Stimulated activated CD8-positive, alpha-beta memory T cell treated with anti-CD3 and anti-CD28 coated beads, Interleukin-7, amount 100 ng/mL, for 1 hour (primary cell): Measurements from ENCODE around the gene DIS3L2.
"Not testable (repeated sequence)": the region's sequence is repeated elsewhere in the genome, so short reads cannot be mapped to it uniquely, and the experiment has no call there.

Experiments
- DNase-seq, 2 donors: peaks; one replicate each; pipeline ENCODE4 v3.0.0-alpha.2; 2020; ENCODE audit warnings: low read depth in 2 of 2

The DIS3L2 gene

GRCh38 chr2:232348936-232349335 is 387.4 kb downstream of the DIS3L2 start:
- no peak for DNase-seq

GRCh38 chr2:232349546-232349945 is 388.0 kb downstream of the DIS3L2 start:
- no peak for DNase-seq

GRCh38 chr2:232349946-232350635 is 388.6 kb downstream of the DIS3L2 start:
- no peak for DNase-seq

GRCh38 chr2:232350804-232351685 is 389.5 kb downstream of the DIS3L2 start:
- DNase-seq = no peak

- no peak for DNase-seq
These were observed 390.4 kb downstream of the DIS3L2 start for GRCh38 chr2:232351686-232352510.

DNA sequence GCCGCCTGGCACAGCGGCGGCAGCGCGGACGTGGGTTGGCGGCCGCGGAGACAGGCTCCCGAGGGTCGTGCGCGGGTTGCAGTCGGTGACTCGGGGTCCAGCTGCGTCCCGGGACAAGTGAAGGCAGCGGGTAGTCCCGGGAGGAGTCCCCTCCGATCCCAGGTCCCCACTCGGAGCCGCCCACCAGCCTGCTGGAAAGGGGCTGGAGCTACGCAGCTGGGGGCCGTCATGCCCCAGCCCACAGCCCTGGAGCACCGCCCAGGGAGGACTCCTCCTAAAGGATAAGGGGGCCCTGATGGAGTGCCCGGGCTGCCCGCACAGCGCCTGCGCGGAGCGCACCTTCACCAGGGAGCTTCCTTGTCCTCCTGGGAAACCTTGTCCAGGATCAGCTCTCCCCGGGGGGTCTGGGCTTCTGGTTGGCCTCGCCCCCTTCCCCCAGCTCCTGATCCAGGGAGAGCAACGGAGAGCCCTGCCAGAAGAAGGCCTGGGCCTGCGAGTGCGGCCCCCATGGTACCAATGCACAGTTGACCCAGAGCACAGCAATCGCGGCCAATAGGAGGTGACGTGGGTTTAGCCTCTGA is 391.1 kb downstream of the DIS3L2 start:
- no peak for DNase-seq

- no peak for DNase-seq
These were observed 391.6 kb downstream of the DIS3L2 start for GRCh38 chr2:232353096-232353495.

DNA sequence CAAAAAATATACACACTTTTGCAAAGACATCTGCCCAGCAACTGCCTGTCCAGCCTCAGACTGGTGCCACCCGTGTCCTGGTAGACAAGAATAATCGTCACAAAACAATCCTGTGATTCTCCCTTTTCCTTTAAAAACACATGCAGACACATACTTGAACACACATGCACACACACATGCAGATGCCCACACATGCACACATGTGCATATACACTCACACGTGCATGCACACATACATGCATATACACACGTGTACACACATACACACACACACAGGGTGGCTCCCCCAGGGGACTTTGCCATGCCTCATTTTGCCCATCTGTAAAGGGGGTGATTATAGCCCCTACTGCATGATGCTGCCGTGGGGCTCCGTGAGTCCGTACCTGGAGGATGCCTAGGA is 392.1 kb downstream of the DIS3L2 start:
- no peak for DNase-seq

- no peak for DNase-seq
These were observed 392.6 kb downstream of the DIS3L2 start for GRCh38 chr2:232354069-232354468.

GRCh38 chr2:232361646-232362045 is 400.1 kb downstream of the DIS3L2 start:
- DNase-seq = no peak

DNA sequence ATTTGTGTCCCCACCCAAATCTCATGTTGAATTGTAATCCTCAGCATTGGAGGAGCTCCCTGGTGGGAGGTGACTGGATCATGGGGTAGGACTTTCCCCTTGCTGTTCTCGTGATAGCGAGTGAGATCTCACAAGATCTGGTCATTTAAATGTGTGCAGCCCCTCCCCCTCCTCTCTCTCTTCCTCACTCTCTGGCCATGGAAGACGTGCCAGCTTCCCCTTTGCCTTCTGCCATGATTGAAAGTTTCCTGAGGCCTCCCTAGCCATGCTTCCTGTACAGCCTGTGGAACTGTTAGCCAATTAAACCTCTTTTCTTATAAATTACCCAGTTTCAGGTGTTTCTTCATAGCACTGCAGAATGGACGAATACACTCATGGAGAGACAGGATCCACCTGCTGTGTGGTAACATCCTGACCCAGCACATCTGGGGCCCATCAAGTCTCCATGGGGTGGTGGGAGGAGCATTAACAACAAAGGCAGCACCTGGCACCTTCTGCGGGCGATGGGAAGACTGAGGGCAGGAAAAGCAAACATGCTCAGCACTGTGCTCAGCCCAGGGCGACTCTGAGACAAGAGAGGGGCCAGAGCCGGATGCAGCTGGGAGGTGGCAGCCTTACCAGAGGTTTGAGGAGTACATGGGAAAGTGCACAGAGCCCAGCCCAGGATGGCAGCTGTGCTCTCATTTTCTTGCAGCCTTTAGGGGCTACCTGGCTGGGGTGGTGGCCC is 400.8 kb downstream of the DIS3L2 start:
- no peak for DNase-seq

DNA sequence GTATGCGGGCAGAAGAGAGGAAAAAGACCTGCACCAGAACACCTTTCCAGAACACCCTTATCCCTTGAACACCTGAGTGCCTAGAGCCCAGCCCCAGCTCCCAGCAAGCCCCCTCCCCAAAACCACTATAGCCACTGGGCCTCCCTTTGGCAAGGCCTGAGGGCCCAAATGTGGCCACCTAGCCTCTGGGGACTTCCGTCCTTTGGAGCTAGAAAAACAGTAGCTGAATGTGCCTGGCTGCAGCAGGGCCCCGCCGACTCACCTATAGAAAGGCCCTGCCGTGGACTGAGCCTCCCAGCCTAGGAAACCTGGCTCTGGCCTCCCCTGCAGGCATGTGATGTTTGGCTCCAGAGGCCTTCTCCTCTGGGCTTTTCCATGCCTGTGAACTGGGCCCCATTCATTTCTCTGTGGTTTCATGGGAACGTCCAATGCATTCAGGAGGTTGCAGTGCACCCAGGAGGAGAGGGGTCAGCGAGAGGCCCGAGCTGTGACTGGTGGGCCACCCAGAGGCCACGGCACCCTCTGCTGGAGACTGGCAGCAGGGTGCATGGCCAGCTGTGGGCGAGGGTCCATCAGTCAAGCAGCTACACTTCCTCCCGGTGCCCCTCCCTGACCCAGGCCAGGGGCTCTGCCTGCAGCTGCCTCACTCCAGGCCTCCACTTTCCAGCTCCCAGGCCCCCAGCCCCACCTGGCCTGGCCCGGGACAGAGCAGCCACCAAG is 401.7 kb downstream of the DIS3L2 start:
- DNase-seq = not testable (repeated sequence)

DNA sequence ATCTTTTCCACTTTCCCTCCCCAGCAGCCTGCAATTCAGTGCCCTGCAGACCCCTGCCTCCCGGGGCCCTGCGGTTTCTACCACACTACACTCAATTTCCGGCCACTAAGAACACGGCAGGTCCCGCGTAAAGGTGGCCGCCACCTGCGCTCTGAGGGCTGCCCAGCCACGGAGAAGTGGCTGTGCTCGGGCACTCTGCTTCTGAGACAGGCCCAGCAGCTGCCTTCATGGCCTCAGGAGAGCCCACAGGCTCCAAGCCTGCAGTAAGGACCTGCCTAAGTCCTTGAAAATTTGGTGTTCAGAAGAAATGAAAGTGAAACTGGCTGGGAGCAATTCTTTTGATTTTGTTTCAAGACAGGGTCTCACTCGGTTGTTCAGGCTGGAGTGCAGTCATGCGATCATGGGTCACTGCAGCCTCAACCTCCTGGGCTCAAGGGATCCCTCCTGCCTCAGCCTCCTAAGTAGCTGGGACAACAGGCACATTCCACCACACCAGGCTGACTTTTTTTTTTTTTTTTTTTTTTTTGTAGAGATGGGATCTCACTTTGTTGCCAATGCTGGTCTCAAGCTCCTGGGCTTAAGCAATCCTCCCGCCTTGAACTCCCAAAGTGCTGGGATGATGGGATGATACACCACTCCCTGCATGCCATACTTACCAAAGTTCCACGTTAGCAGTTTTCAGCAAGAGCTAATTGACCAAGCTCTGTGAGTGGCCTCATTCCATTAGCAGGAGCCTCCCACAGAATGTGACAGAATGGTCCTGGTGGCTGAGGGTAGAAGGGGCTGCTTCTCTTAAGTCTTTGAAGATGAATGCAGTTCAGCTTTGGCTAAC is 402.5 kb downstream of the DIS3L2 start:
- DNase-seq = no peak

DNA sequence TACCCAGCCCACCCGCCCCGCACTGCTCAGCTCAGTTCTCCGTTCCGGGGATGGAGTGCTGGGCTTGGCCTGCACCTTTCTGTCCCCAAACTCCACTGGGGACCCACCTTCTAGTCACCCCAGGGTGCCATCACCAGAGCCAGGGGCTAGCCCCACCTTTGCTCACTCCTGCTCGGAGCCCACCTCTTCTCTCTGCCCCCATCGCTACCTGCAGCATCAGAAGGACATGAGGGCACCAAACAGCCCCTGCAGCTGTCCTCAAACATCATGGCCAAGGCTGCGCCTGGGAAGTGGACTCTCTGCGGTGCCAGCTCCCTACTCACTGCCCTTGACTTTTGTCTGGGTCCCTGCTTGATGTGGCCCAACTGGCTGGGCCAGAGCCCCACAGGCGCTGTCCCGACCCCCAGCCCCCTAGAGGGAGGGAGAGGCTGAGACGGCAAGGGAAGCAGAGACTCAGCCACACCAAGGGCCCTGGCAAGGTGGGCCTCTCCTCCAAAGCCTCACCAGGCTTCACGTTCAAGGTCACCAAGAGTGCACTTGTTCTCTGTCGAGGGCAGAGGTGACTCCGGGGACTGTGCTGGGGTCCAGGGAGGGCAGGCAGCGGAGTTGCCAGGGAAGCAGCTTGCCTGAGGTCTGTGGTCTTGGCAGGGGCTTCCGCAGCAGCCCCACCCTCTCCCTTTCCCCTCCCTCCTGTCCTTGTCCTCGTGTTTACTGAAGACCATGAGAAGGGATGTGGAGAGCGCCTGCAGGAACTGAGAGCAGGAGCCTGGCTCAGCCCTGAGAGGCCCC is 403.5 kb downstream of the DIS3L2 start:
- not testable (repeated sequence) for DNase-seq

DNA sequence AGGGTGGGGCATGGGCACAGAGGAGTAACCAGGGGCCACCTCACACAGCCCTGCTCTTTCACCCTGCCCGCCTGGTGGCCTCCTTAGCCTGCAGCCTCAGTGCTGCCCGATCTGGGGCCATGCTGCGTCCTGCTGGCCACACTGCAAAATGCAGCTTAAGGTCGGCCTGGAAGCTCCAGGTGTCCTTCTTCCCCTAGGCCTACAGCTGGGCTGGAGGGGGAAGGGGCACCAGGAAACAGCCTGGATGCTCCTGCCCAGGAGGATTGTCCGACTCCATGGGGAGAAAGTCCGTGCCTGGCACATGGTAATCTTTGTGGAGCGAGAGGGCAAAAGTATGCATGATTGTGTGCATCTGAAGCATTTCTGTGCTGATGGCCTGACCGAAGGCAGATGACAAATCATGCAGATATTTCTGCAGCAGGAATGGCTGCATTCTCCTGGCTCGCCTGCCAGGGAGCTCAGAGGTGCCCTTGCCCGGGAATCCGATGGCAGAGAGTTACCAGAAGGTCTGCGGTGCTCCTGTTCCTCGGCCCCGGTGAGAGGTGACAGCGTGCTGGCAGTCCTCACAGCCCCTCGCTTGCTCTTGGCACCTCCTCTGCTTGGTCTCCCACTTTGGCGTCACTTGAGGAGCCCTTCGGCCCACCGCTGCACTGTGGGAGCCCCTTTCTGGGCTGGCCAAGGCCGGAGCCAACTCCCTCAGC is 404.3 kb downstream of the DIS3L2 start:
- DNase-seq = no peak

- DNase-seq = not testable (repeated sequence)
These were observed 404.9 kb downstream of the DIS3L2 start for GRCh38 chr2:232366461-232366860.

DNA sequence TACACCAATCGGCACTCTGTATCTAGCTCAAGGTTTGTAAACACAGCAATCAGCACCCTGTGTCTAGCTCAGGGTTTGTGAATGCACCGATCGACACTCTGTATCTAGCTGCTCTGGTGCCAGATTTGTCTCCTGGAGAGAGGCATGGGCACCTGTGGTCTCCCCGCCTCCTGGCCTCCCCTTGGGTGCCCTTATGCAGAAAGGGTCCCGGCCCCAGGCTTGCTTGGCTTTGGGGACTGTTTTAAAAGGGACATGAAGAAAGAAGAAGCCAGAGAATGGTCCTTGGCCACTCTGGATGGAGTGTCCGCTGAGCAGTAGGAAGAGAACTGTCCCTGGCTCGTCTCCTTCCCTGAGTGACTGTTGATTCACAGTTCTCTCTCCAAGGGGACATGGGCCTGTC is 405.5 kb downstream of the DIS3L2 start:
- no peak for DNase-seq

DNA sequence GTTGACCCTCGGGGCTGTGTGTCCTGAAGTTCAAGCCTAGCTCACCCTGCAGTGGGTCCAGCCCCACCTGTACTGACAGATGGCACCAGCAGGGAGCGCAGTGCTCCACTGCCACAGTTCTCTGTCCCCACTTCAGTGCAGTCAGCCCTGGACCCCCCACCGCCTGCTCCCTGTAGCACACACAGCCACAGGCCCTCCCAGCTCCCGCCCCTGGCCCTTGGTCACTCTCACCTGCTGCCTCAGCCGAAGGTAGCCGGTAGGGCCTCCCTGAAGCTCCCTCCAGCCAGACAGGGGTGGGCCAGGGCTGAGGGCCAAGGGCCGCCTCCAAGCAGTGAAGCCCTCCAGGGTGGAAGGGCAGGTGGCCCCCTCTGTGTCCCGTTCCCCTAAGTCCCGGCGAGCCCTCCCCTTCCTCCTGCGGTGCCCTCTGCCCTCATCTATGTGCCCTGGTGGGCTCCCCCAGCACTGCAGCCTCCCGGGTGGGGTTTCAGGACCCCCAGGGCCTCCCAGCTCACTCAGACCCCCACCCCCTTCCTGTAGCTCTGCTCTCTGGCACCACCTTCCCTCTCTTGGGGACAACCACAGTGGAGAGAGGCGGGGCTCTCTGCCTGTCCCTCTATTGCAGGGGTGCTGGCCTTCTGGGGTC is 406.2 kb downstream of the DIS3L2 start:
- no peak for DNase-seq
